ENCODE data around the gene SLC1A7.

The SLC1A7 gene

GRCh38 chr1:53073287-53073686 lies 69.2 kb downstream of the SLC1A7 start:
- Histone ChIP-seq H3K27ac (ENCODE audit: low read depth, low read length) (no peak overlapping the region), H3K79me2 (ENCODE audit: control insufficient read depth, low read length) (no peaks in the 10 kb centered on the region), H4K20me1 (ENCODE audit: control insufficient read depth, insufficient read depth, low read depth, low read length) (no peaks in the 10 kb centered on the region), H3K27me3 (ENCODE audit: control insufficient read depth, low read length) (no peaks in the 10 kb centered on the region), H3K4me1 (ENCODE audit: control insufficient read depth, low read length) (no peaks in the 10 kb centered on the region), H3K9me2 (replicated peaks; ENCODE audit: control insufficient read depth, low read length) (no peaks in the 10 kb centered on the region), H3K36me3 (ENCODE audit: control insufficient read depth, low read length) (no peaks in the 10 kb centered on the region), H3K4me2 (ENCODE audit: low read length) (no peak overlapping the region), H3K4me3 (ENCODE audit: low read length) (no peak overlapping the region), H3F3A (ENCODE audit: control insufficient read depth, insufficient read depth) (no peaks in the 10 kb centered on the region), H3K9me3 (ENCODE audit: control insufficient read depth, insufficient read depth, low read length) (no peaks in the 10 kb centered on the region)
- TF ChIP-seq EZH2phosphoT487 (IDR thresholded peaks at IDR 0.05; ENCODE audit: borderline replicate concordance, low read length) (no peak), CTCF (IDR thresholded peaks at IDR 0.05; ENCODE audit: low read depth, low read length, poor library complexity, severe bottlenecking) (no peak)

GRCh38 chr1:53071915-53072314 lies 70.5 kb downstream of the SLC1A7 start:
- Histone ChIP-seq H3F3A (ENCODE audit: control insufficient read depth, insufficient read depth) (no peaks in the 10 kb centered on the region), H3K27ac (ENCODE audit: low read depth, low read length) (no peak overlapping the region), H3K79me2 (ENCODE audit: control insufficient read depth, low read length) (no peaks in the 10 kb centered on the region), H3K27me3 (ENCODE audit: control insufficient read depth, low read length) (no peaks in the 10 kb centered on the region), H4K20me1 (ENCODE audit: control insufficient read depth, insufficient read depth, low read depth, low read length) (no peaks in the 10 kb centered on the region), H3K4me2 (ENCODE audit: low read length) (no peak overlapping the region), H3K36me3 (ENCODE audit: control insufficient read depth, low read length) (no peaks in the 10 kb centered on the region), H3K4me3 (ENCODE audit: low read length) (no peak overlapping the region), H3K9me2 (replicated peaks; ENCODE audit: control insufficient read depth, low read length) (no peaks in the 10 kb centered on the region), H3K4me1 (ENCODE audit: control insufficient read depth, low read length) (no peaks in the 10 kb centered on the region), H3K9me3 (ENCODE audit: control insufficient read depth, insufficient read depth, low read length) (no peaks in the 10 kb centered on the region)
- TF ChIP-seq CTCF (IDR thresholded peaks at IDR 0.05; ENCODE audit: low read depth, low read length, poor library complexity, severe bottlenecking), result no peak
- no peak for TF ChIP-seq EZH2phosphoT487 (IDR thresholded peaks at IDR 0.05; ENCODE audit: borderline replicate concordance, low read length)

GRCh38 chr1:53071167-53071865 lies 71.1 kb downstream of the SLC1A7 start:
- H3K36me3 ChIP-seq (ENCODE audit: control insufficient read depth, low read length), result no peaks in the 10 kb centered on the region
- no peaks in the 10 kb centered on the region for H3K79me2 ChIP-seq (ENCODE audit: control insufficient read depth, low read length)
- H3K9me2 ChIP-seq (replicated peaks; ENCODE audit: control insufficient read depth, low read length), result no peaks in the 10 kb centered on the region
- H3K27me3 ChIP-seq (ENCODE audit: control insufficient read depth, low read length), result no peaks in the 10 kb centered on the region
- H3F3A ChIP-seq (ENCODE audit: control insufficient read depth, insufficient read depth), result no peaks in the 10 kb centered on the region
- no peak overlapping the region for H3K27ac ChIP-seq (ENCODE audit: low read depth, low read length)
- H3K9me3 ChIP-seq (ENCODE audit: control insufficient read depth, insufficient read depth, low read length), result no peaks in the 10 kb centered on the region
- no peak overlapping the region for H3K4me2 ChIP-seq (ENCODE audit: low read length)
- H3K4me1 ChIP-seq (ENCODE audit: control insufficient read depth, low read length), result no peaks in the 10 kb centered on the region
- no peaks in the 10 kb centered on the region for H4K20me1 ChIP-seq (ENCODE audit: control insufficient read depth, insufficient read depth, low read depth, low read length)
- H3K4me3 ChIP-seq (ENCODE audit: low read length), result no peak overlapping the region
- no peak for TF ChIP-seq EZH2phosphoT487 (IDR thresholded peaks at IDR 0.05; ENCODE audit: borderline replicate concordance, low read length)
- TF ChIP-seq CTCF (IDR thresholded peaks at IDR 0.05; ENCODE audit: low read depth, low read length, poor library complexity, severe bottlenecking), result no peak
